ENCODE data around the gene TMEM18.
"Not testable (repeated sequence)": the region's sequence is repeated elsewhere in the genome, so short reads cannot be mapped to it uniquely, and the experiment has no call there.

The TMEM18 gene

DNA sequence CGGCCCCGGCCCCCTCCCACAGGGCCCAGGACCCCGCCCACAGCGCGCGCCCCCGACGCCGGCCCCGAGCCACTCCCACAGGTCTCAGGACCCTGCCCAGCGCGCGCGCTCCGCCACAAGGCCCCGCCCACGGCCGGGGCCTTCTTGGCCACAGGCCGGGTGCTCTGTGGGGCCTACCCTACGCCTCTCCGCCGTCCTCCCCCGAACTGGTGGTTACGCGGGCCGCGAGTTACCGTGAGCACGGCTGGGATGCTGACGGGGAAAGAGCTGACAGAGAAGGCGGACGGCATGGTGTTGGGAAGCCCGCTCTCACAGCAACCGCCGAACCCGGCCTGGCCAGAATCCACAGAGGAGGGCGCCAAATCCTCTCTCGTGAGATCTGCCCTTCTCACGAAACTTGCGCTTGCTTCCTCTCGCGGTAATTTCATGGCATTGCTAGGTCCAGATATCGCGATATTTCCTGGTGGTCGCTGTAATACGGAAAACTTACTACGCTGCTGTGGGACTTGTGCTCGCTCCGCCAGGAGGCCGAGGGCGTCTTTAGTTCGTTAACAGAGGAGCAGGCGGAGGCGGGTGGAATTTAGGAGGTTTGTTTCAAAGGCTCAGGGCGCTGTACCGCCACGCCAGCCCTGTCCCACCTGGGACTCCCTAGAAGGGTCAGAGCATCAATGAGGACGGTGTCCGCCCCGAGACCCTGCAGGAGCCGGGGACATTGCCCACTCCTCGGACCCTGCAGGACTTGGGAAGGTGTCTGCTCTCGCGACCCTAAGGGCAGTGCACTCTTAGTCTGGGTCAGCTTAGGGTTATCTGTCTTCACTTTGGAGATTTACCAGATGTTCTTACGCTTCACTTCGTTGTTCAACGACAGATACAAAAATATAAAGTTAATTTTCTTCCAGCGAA is at the start of gene TMEM18:
Gene TMEM18, minus strand, starts transcription at position 351 of the 903 bp plus-strand sequence. Its CDS starts 61 bp downstream, at position 290.
- peak; percentile 99 for DNase-seq

- DNase-seq = no peak
Observed at GRCh38 chr2:726169-726568, 49.0 kb upstream of the TMEM18 start.

DNA sequence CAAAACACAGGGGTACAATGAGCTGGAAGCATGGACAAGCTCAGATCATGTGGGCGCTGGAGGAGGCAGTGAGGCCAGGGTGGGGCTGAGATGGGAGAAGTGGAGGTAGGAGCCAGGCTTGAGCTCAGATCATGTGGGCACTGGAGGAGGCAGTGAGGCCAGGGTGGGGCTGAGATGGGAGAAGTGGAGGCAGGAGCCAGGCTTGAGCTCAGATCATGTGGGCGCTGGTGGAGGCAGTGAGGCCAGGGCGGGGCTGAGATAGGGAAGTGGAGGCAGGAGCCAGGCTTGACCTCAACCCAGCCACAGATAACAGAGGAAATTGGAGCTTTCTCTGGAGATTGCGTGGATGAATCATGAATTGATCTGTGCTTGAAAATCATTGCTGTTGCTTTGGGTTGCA is 48.3 kb upstream of the TMEM18 start:
- DNase-seq = no peak

DNA sequence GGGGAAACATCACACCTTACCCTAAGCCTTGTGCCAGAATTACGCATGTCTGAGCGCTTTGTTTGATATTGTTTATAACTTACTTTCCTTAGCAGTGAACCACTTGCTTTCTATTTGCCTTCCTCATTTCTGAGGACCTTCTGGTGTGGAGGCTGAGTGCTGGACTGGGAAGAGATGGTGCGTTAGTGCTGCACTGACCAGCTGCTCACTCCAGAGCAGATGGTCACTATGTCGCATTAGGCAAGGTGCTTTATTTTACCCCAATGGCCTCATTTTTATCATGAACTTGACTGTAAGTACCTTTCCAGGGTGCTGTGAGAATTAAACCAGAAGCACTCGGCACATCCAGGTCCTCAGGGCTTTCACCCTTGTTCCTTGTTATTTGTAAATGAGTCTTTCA is 46.6 kb upstream of the TMEM18 start:
- DNase-seq = no peak

- no peak for DNase-seq
Observed at GRCh38 chr2:720842-721241, 43.6 kb upstream of the TMEM18 start.

- no peak for DNase-seq
Observed at GRCh38 chr2:719734-720133, 42.5 kb upstream of the TMEM18 start.

DNA sequence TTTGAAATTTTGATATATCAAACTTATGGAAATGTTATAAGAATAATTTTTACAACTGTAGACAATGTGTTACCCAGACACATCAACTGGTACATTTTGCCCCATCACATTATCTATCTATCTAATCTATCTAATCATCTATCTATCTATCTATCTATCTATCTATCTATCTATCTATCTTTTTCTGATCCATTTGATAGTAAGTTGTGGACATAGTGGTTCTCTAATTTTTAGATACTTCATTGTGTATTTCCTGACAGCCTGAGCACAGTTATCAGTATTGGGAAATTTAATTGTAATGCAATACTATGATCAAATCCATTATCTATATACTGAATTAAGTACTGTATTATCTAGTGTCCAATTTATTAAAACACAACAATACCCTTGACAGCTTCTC is 42.0 kb upstream of the TMEM18 start:
- DNase-seq = no peak

DNA sequence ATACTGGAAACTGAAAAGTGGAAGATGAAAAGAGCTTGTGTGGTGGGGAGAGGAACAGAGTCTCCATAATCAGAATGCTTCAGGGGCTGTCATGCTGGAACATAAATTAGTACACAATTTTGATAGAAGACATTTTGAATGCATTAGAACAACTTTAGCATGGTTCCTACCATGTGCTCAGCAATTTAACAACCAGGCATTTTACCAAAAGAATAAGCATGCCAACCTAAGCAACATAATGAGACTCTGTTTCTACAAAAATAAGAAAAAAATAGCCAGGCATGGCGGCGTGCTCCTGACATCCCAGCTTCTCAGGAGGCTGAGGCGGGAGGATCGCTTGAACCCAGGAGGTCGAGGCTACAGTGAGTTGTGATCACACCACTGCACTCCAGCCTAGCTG is 40.5 kb upstream of the TMEM18 start:
- DNase-seq = no peak

- DNase-seq = no peak
Observed at GRCh38 chr2:715854-716560, 38.8 kb upstream of the TMEM18 start.

GRCh38 chr2:715038-715437 is 37.8 kb upstream of the TMEM18 start:
- no peak for DNase-seq

- peak; percentile 38 for DNase-seq
Observed at GRCh38 chr2:714005-714741, 37.0 kb upstream of the TMEM18 start.

GRCh38 chr2:710867-711665 is 33.9 kb upstream of the TMEM18 start:
- no peak for DNase-seq

GRCh38 chr2:709138-709765 is 32.0 kb upstream of the TMEM18 start:
- DNase-seq = peak; percentile 93

GRCh38 chr2:708667-709066 is 31.5 kb upstream of the TMEM18 start:
- DNase-seq = no peak

GRCh38 chr2:705971-706511 is 28.8 kb upstream of the TMEM18 start:
- no peak for DNase-seq

GRCh38 chr2:702765-703164 is 25.6 kb upstream of the TMEM18 start:
- DNase-seq = not testable (repeated sequence)

- no peak for DNase-seq
Observed at GRCh38 chr2:696999-697627, 19.9 kb upstream of the TMEM18 start.

DNA sequence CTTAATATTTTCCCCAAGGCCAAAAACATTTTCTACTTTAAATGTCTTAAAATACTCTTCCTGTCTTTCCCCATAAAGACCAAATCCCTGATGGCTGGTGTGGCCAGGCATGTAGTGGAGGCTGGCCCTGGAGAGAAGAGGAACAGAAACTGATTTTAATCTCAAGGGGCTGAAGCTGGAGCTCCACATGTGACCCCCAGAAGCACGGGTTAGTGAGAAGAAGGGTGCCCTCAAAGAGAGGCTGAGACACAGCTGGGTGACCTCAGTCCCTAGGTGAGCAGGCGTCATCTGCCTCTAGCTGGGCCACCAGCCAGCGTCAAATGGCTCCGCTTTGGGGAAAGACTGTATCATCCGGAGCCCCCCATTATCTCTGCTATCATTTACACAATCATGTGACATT is 19.3 kb upstream of the TMEM18 start:
- no peak for DNase-seq

GRCh38 chr2:694906-695510 is 17.8 kb upstream of the TMEM18 start:
- DNase-seq = no peak

GRCh38 chr2:694174-694573 is 17.0 kb upstream of the TMEM18 start:
- DNase-seq = no peak

DNA sequence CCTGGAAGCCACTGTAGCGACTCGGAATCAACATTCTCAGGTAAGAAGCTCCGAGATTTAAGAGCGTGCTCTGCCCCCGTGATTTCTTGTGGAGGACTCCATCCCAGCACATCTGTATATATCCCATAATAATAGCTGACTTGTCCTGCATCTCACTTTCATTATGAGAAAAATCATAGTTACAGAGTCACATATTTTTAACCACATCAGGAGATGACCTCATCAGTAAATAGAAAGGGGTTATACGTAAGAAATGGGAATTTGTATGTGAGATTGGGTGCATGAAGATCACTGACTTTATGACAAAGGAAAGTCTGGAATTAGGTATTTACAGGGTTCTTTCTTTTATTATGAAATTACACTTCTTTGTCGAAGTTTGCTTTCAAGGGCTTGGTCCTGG is 16.4 kb upstream of the TMEM18 start:
- DNase-seq = no peak

Measured in NCI-H1694 (cell line).